Activated naive CD4-positive, alpha-beta T cell treated with anti-CD3 and anti-CD28 coated beads, Interleukin-2, amount 10 ng/mL, durations not matched to agents 7 days and 5 days (primary cell): ENCODE results near the gene NHEJ1.
A peak's percentile ranks its signal among the peaks of the same experiment; 100 is the strongest.
"Not testable (repeated sequence)": the region's sequence is repeated elsewhere in the genome, so short reads cannot be mapped to it uniquely, and the experiment has no call there.

Experiments used
- CTCF ChIA-PET: fragments of 350-600 bp; sonication (Branson Sonifier 250); formaldehyde crosslinking; loops from one replicate; lab custom pipeline; 2021; ENCODE audit warnings: antibody characterized with exemption; lab: Charles Lee
- DNase-seq: peaks from one replicate; pipeline ENCODE4 v3.0.0-alpha.2; 2020
- H3K27ac Mint-ChIP-seq: one replicate; pipeline ENCODE4 v1.8.0; 2021; ENCODE audit warnings: mild to moderate bottlenecking, moderate library complexity, mixed read lengths
- H3K27me3 Mint-ChIP-seq: one replicate; pipeline ENCODE4 v1.8.0; 2021; ENCODE audit warnings: mild to moderate bottlenecking, mixed read lengths
- H3K36me3 Mint-ChIP-seq: one replicate; pipeline ENCODE4 v1.8.0; 2021; ENCODE audit warnings: mixed read lengths
- H3K4me1 Mint-ChIP-seq: one replicate; pipeline ENCODE4 v1.8.0; 2021; ENCODE audit warnings: mixed read lengths
- H3K4me3 Mint-ChIP-seq: one replicate; pipeline ENCODE4 v1.8.0; 2021; ENCODE audit warnings: mild to moderate bottlenecking, moderate library complexity, mixed read lengths
- H3K9me3 Mint-ChIP-seq: one replicate; pipeline ENCODE4 v1.8.0; 2021; ENCODE audit warnings: mixed read lengths

NHEJ1 gene

DNA sequence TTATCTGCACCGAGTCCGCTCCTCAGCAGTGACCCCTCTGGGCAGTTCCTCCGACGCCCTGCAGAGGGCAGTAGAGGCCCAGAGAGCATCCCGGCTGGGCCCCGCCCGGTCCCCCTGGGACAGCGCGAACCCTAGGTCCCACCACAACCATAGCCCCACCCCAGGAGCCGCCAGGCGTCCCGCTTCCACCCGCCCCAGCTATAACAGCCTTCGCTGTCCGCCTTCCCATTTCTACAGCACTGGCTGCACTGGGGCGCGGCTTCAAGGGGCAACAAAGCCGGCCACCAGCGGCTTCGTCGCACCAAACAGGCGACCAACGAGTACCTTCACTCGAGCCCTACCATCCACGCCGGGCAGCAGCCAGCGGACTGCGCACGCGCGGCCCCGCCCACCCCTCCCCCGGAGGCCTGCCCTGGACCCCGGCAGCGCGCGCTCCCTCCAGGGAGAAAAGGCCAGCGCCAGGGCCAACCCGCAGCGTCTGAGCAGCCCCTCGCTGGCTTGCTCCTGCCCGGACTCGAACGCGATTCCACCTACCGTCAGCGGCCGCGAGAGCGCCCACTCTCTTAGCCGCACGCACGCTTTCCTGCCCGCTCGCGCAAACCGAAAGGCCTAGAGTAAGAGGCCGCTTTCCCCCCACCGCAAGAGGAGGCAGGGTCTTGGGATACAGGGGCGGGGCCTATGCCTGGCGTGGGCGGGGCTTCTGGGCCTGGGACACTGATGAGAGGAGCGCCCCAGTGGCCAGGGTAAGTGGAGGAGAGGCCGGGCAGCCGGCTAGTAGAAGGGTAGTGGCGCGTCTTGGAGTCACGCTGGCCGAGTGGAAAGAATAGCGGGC lies at the start of gene NHEJ1:
Gene NHEJ1, minus strand, starts transcription at position 630 of the 832 bp plus-strand sequence. CDS start 2,453 bp downstream, outside the sequence.
- Mint-ChIP-seq H3K27ac (peak within 1 kb of the TSS; percentile 97), H3K27me3 (no peaks in the 10 kb centered on the region), H3K9me3 (no peaks in the 10 kb centered on the region), H3K4me3 (peak within 1 kb of the TSS; percentile 90), H3K36me3 (peaks cover 13% of the 10 kb centered on the region), H3K4me1 (peaks cover 27% of the 10 kb centered on the region)
- peak; percentile 95 for DNase-seq
- CTCF ChIA-PET: interaction anchor here (0.8 to 7.3 kb wide), 20 partner anchors 11 to 370 kb away, joined by 3 to 50 read pairs (median 9); partner anchors contain the start of genes ANKZF1, ATG9A, CNPPD1 and CRYBA2

- H3K36me3 Mint-ChIP-seq: peaks cover 40% of the 10 kb centered on the region
These were observed 48.9 kb upstream of the NHEJ1 start for GRCh38 chr2:219209236-219210195.

DNA sequence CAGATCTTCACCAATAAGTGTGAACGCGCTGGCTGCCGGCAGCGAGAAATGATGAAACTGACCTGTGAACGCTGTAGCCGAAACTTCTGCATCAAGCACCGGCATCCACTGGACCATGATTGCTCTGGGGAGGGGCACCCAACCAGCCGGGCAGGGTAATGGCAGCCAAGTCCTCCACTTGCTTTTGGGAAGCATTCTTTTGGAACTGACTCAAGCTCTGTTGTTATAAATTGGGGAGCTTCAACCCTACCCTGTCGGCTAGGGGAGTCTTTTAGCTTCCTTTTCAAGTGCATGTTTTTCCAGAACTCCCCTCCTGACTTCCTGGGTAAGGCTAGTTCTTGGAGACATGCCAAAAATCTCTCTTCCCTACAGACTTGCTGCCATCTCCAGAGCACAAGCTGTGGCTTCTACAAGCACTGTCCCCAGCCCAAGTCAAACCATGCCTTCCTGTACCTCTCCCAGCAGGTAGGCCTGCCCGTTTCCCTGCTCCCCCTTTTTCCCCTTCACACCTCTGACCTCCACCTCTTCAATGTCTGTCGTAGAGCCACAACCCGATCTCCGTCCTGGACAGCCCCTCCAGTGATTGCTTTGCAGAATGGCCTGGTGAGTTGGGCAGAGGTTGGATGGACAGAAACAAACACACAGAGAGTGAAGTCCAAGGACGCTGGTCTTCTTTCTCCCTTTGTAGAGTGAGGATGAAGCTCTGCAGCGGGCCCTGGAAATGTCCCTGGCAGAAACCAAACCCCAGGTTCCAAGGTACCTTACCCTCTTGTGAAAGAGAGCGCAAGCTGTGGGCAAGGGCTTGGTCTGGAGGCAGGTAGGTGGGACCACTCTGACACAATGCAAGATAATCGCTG lies 47.5 kb upstream of the NHEJ1 start:
- peak overlapping the region; percentile 98 for H3K27ac Mint-ChIP-seq
- DNase-seq: no peak
- H3K4me1 Mint-ChIP-seq: peaks cover 66% of the 10 kb centered on the region
- H3K27me3 Mint-ChIP-seq: no peaks in the 10 kb centered on the region
- peaks cover 34% of the 10 kb centered on the region for H3K36me3 Mint-ChIP-seq
- H3K4me3 Mint-ChIP-seq: peak overlapping the region; percentile 87
- peaks cover 2% of the 10 kb centered on the region for H3K9me3 Mint-ChIP-seq
- CTCF ChIA-PET: interaction anchor here (0.7 to 6.8 kb wide), 8 partner anchors 15 to 92 kb away, joined by 3 to 70 read pairs (median 4); partner anchors contain the start of genes NHEJ1 and SLC23A3

More at GRCh38 chr2:219209236-219210195, 48.9 kb upstream of the NHEJ1 start:
- CTCF ChIA-PET: interaction anchor here (0.8 to 6.8 kb wide), 5 partner anchors 16 to 55 kb away, joined by 3 to 70 read pairs (median 4); partner anchors contain the start of genes CNPPD1, NHEJ1 and SLC23A3
- DNase-seq: no peak
- Mint-ChIP-seq H3K27ac (peak overlapping the region; percentile 80), H3K9me3 (peaks cover under 1% of the 10 kb centered on the region), H3K4me3 (peak overlapping the region; percentile 18), H3K4me1 (peaks cover 66% of the 10 kb centered on the region), H3K27me3 (no peaks in the 10 kb centered on the region)

DNA sequence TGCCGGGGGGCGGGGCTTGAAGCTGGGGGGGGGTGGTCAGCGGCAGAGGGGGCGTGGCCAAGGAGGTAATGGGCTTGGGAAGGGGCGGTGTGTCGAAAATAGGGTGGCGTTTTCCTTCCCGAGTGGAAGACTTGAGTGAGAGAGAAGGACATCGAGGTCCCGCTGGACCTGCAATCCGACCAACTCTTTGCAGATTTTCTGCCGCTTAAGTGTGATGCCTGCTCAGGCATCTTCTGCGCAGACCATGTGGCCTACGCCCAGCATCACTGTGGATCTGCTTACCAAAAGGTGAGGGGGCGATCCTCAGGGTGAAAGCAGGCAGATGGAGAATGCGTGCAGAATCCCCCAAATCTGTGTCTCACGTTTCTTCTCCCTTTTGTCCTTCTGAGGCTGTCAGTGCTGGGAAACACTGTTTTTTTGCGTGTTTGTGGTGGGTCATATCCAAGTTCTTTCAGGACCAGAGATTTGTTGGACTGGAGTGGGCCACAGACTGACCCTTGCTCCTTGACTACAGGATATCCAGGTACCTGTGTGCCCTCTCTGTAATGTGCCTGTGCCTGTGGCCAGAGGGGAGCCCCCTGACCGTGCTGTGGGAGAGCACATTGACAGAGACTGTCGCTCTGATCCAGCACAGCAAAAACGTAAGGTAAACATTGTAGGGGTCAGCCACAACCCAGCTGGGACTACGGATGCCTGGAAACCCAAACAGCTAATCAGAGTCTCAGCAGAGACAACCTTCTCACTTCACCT lies 46.7 kb upstream of the NHEJ1 start:
- Mint-ChIP-seq H3K9me3 (peaks cover 2% of the 10 kb centered on the region), H3K36me3 (peaks cover 35% of the 10 kb centered on the region), H3K4me1 (peaks cover 65% of the 10 kb centered on the region), H3K4me3 (peak overlapping the region; percentile 87), H3K27me3 (no peaks in the 10 kb centered on the region), H3K27ac (peak overlapping the region; percentile 98)
- CTCF ChIA-PET: interaction anchor here (0.7 to 6.8 kb wide), 7 partner anchors 31 to 93 kb away, joined by 3 to 70 read pairs (median 7); partner anchors contain the start of genes CNPPD1, NHEJ1 and SLC23A3
- DNase-seq: no peak

DNA sequence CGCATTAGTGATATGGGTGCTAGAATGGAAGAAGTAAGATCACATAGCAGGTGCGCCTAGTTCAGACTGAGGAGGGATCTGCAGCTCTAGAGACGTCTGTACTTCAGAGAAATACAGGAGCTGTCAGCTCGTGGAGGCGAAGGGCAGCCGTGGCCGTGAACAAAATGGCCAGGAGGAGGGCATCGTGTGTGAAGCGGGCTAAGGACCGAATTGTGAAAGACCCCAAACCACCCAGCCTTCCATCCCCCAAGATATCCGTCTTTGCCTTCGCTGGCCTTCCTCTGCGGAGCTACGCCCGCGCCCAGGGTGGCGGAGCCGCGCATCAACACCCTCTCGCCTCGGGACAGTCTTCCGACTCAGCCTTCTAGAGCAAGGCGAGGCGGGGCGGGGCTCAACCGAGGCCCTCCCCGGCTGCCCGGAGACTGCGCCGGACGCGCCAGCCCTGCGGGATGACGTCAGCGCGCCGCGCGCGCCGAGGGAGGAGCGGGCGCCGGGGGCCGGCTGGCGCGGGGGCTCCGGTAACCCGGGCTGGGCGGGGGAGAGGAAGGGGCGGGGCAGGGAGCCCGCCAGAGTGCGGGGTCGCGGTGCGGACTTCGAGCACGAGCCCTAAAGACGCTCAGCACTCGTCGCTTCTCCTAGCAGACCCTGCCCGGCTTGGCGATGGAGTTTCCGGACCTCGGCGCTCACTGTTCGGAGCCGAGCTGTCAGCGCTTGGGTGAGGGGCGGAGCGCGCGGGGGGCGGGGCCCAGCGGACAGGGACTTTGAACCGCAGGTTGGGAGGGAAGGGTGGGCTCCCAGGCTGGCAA lies 45.9 kb upstream of the NHEJ1 start, which contains the start of gene ZFAND2B:
Gene ZFAND2B, plus strand, starts transcription at position 455 of the 806 bp plus-strand sequence. Its CDS starts 206 bp downstream, at position 661.
- H3K36me3 Mint-ChIP-seq: peaks cover 32% of the 10 kb centered on the region
- peaks cover 2% of the 10 kb centered on the region for H3K9me3 Mint-ChIP-seq
- H3K4me3 Mint-ChIP-seq: peak within 1 kb of the TSS; percentile 87
- peak; percentile 95 for DNase-seq
- CTCF ChIA-PET: interaction anchor here (0.6 to 1.9 kb wide), 13 partner anchors 10 to 177 kb away, joined by 3 to 12 read pairs (median 5); partner anchors contain the start of genes CNPPD1, GLB1L, NHEJ1 and STK16
- peaks cover 57% of the 10 kb centered on the region for H3K4me1 Mint-ChIP-seq
- H3K27me3 Mint-ChIP-seq: no peaks in the 10 kb centered on the region
- H3K27ac Mint-ChIP-seq: peak within 1 kb of the TSS; percentile 98

DNA sequence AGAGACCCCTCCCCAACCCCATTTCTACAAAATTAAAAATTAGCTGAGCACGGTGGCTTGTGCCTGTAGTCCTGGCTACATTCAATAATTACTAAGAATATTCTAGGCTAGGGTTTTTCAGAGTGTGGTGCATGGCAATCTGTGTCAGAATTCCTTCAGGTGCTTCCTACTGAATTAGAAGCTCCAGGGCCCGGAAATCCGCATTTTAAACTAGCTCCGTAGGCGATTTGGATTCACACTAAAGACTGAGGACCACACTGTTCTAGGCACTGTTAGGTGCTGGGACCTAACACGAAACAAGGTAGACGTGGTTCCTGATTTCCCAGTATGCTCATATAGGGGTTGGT lies 45.3 kb upstream of the NHEJ1 start:
- DNase-seq: no peak
- peaks cover 4% of the 10 kb centered on the region for H3K9me3 Mint-ChIP-seq
- peak overlapping the region; percentile 87 for H3K4me3 Mint-ChIP-seq
- CTCF ChIA-PET: interaction anchor here (0.8 to 1.9 kb wide), 11 partner anchors 10 to 89 kb away, joined by 3 to 12 read pairs (median 6); partner anchors contain the start of genes CNPPD1, GLB1L, NHEJ1 and STK16
- H3K4me1 Mint-ChIP-seq: peaks cover 53% of the 10 kb centered on the region
- peaks cover 27% of the 10 kb centered on the region for H3K36me3 Mint-ChIP-seq
- no peaks in the 10 kb centered on the region for H3K27me3 Mint-ChIP-seq
- peak overlapping the region; percentile 98 for H3K27ac Mint-ChIP-seq

DNA sequence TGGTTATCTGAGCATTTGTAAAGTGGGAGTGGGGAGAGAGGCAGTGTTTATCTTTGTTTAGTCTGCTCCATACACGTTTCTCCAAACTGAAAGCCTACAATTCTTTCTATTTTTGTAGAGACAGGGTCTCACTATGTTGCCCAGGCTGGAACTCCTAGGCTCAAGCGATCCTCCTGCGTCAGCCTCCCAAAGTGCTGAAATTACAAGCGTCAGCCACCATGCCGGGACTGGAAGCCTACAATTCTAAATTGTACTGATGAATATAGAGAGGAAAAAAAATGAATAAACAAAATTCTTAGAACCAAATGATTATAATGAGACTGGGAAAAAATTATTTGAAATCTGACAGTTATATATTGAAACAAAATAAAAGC lies 44.5 kb upstream of the NHEJ1 start:
- CTCF ChIA-PET: interaction anchor here (1.4 kb wide), 2 partner anchors 33 to 86 kb away, joined by 4 to 12 read pairs; no protein-coding TSS in a partner anchor
- Mint-ChIP-seq H3K9me3 (peaks cover 7% of the 10 kb centered on the region), H3K4me3 (no peak overlapping the region), H3K4me1 (peaks cover 53% of the 10 kb centered on the region), H3K36me3 (peaks cover 27% of the 10 kb centered on the region), H3K27me3 (peaks cover 4% of the 10 kb centered on the region), H3K27ac (no peak overlapping the region)
- no peak for DNase-seq

DNA sequence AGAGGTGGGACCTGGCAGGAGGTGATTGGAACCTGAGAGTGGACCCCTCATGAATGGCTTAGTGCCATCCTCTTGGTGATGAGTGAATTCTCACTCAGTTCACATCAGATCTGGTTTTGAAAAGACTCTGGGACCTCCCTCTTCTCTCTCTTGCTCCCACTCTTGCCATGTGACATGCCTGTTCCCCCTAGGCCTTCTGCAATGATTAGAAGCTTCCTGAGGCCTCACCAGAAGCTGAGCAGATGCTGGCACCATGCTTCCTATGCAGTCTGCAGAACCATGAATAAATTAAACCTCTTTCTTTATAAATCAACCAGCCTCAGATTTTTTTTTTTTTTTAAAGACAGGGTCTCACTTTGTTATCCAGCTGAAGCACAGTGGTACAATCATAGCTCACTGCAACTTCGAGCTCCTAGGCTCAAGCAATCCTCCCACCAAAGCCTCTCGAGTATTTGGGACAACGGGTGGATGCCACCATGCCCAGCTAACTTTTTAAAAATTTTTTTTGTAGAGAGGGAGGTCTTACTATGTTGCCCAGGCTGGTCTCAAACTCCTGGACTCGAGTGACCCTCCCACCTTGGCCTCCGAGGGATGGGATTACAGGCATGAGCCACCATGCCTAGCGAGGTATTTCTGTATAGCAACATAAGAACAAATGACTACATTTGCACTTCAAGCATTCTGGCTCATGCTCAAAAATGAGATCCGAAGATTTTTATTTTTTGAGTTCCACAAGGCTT lies 44.0 kb upstream of the NHEJ1 start:
- Mint-ChIP-seq H3K27ac (no peak overlapping the region), H3K4me3 (no peak overlapping the region), H3K4me1 (peaks cover 48% of the 10 kb centered on the region), H3K36me3 (peaks cover 23% of the 10 kb centered on the region), H3K9me3 (peaks cover 7% of the 10 kb centered on the region), H3K27me3 (peaks cover 5% of the 10 kb centered on the region)
- CTCF ChIA-PET: interaction anchor here (1.0 to 1.2 kb wide), 2 partner anchors 15 to 90 kb away, joined by 4 read pairs; no protein-coding TSS in a partner anchor
- no peak for DNase-seq

DNA sequence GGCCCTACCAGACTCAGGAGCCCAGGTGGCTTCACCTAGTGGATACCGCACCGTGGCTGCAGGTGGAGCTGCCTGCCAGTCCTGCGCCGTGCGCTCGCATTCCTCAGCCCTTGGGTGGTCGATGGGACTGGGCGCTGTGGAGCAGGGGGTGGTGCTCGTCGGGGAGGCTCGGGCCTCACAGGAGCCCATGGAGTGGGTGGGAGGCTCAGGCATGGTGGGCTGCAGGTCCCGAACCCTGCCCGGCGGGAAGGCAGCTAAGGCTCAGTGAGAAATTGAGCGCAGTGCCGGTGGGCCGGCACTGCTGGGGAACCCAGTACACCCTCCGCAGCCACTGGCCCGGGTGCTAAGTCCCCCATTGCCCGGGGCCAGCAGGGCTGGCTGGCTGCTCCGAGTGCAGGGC lies 40.7 kb upstream of the NHEJ1 start:
- H3K27me3 Mint-ChIP-seq: peaks cover 24% of the 10 kb centered on the region
- CTCF ChIA-PET: interaction anchor here (1.4 kb wide), 1 partner anchor 172 kb away, joined by 4 read pairs; no protein-coding TSS in a partner anchor
- not testable (repeated sequence) for H3K27ac Mint-ChIP-seq, DNase-seq, H3K36me3 Mint-ChIP-seq, H3K4me3 Mint-ChIP-seq, H3K9me3 Mint-ChIP-seq
- H3K4me1 Mint-ChIP-seq: peaks cover 21% of the 10 kb centered on the region

DNA sequence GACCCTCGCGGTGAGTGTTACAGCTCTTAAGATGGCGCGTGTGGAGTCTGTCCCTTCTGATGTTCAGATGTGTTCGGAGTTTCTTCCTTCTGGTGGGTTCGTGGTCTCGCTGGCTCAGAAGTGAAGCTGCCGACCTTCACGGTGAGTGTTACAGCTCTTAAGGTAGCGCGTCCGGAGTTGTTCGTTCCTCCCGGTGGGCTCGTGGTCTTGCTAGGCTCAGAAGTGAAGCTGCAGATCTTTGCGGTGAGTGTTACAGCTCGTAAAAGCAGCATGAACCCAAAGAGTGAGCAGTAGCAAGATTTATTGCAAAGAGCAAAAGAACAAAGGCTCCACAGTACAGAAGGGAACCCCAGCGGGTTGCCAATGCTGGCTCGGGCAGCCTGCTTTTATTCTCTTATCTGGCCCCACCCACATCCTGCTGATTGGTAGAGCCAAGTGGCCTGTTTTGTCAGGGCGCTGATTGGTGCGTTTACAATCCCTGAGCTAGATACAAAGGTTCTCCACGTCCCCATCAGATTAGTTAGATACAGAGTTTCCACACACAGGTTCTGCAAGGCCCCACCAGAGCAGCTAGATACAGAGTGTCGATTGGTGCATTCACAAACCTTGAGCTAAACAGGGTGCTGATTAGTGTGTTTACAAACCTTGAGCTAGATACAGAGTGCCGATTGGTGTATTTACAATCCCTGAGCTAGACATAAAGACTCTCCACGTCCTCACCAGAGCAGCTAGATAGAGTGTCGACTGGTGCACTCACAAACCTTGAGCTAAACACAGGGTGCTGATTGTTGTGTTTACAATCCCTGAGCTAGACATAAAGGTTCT lies 40.1 kb upstream of the NHEJ1 start:
- DNase-seq, H3K9me3 Mint-ChIP-seq, H3K36me3 Mint-ChIP-seq: not testable (repeated sequence)
- CTCF ChIA-PET: interaction anchor here (1.0 to 1.4 kb wide), 2 partner anchors 98 to 171 kb away, joined by 3 to 4 read pairs; no protein-coding TSS in a partner anchor
- peaks cover 30% of the 10 kb centered on the region for H3K27me3 Mint-ChIP-seq
- peaks cover 14% of the 10 kb centered on the region for H3K4me1 Mint-ChIP-seq
- peak overlapping the region; percentile 16 for H3K4me3 Mint-ChIP-seq
- peak overlapping the region; percentile 86 for H3K27ac Mint-ChIP-seq
